ENCODE measurements around the gene PNPLA3.

PNPLA3 gene

GRCh38 chr22:43969021-43969878, 45.6 kb downstream of the PNPLA3 start:
- H3K27ac ChIP-seq: no peak overlapping the region

GRCh38 chr22:43969989-43970755, 46.6 kb downstream of the PNPLA3 start:
- TF ChIP-seq CTCF (conservative IDR thresholded peaks at IDR 0.05) (no peak), ZFX (IDR thresholded peaks at IDR 0.05) (no peak)
- H3K27ac ChIP-seq: no peak overlapping the region

More at GRCh38 chr22:43969021-43969878, 45.6 kb downstream of the PNPLA3 start:
- TF ChIP-seq ZFX (IDR thresholded peaks at IDR 0.05) (no peak), CTCF (conservative IDR thresholded peaks at IDR 0.05) (no peak)

- H3K27ac ChIP-seq: no peak overlapping the region
- no peak for TF ChIP-seq ZFX (IDR thresholded peaks at IDR 0.05)
- TF ChIP-seq CTCF (conservative IDR thresholded peaks at IDR 0.05): no peak
These were observed 47.5 kb downstream of the PNPLA3 start for GRCh38 chr22:43971112-43971511.

- H3K27ac ChIP-seq: no peak overlapping the region
- TF ChIP-seq CTCF (conservative IDR thresholded peaks at IDR 0.05): no peak
- no peak for TF ChIP-seq ZFX (IDR thresholded peaks at IDR 0.05)
These were observed 49.4 kb downstream of the PNPLA3 start for GRCh38 chr22:43972931-43973462.

- no peak overlapping the region for H3K27ac ChIP-seq
- TF ChIP-seq ZFX (IDR thresholded peaks at IDR 0.05) (no peak), CTCF (conservative IDR thresholded peaks at IDR 0.05) (no peak)
These were observed 50.5 kb downstream of the PNPLA3 start for GRCh38 chr22:43974028-43974545.

- H3K27ac ChIP-seq: no peak overlapping the region
These were observed 51.4 kb downstream of the PNPLA3 start for GRCh38 chr22:43975041-43975440.

More at GRCh38 chr22:43975041-43975440, 51.4 kb downstream of the PNPLA3 start:
- no peak for TF ChIP-seq CTCF (conservative IDR thresholded peaks at IDR 0.05)
- no peak for TF ChIP-seq ZFX (IDR thresholded peaks at IDR 0.05)
